ENCODE results near the gene RETREG3.

RETREG3 gene

DNA sequence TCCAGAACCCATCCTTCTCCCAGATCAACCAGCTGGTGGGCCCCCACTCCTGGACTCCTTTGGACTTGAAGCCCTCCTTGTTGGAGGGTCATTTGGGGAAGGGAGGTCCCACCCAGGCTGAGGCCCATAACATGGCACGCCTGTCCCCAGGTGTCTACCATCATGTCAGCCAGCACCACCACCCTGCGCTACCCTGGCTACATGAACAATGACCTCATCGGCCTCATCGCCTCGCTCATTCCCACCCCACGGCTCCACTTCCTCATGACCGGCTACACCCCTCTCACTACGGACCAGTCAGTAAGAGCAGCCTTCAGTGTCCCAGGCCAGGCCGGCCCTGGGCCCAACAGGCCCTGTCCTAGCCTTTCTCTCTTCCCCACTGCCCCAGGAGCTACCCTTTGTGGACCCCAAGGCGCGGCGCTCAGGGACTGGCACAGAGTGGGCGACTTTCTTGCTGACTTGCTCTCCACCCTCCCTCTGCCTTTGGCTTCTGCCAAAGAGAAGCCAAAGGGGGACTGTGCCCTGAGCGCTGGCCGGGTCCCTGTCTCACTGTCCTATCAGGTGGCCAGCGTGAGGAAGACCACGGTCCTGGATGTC, 4.6 kb upstream of the RETREG3 start:
- DNase-seq (ENCODE audit: low read depth in 2 of 2) = no peak

DNA sequence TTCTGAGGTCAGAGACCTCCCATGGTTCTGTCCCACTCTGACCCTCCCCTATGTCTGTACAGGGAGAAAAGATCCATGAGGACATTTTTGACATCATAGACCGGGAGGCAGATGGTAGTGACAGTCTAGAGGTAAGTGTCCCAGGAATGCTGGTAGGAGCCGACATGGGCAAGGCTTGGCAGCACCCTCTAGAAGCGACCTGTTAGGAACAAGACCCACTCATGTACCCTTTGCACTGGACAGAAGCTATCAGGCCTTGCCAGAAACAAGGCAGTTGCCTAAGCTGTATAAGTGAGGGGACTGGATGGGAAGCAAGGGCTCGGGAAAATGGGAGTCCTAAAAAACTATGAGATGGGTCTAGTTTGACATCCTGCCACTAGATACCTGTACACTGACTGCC, 2.8 kb upstream of the RETREG3 start:
- no peak for DNase-seq (ENCODE audit: low read depth in 2 of 2)

DNA sequence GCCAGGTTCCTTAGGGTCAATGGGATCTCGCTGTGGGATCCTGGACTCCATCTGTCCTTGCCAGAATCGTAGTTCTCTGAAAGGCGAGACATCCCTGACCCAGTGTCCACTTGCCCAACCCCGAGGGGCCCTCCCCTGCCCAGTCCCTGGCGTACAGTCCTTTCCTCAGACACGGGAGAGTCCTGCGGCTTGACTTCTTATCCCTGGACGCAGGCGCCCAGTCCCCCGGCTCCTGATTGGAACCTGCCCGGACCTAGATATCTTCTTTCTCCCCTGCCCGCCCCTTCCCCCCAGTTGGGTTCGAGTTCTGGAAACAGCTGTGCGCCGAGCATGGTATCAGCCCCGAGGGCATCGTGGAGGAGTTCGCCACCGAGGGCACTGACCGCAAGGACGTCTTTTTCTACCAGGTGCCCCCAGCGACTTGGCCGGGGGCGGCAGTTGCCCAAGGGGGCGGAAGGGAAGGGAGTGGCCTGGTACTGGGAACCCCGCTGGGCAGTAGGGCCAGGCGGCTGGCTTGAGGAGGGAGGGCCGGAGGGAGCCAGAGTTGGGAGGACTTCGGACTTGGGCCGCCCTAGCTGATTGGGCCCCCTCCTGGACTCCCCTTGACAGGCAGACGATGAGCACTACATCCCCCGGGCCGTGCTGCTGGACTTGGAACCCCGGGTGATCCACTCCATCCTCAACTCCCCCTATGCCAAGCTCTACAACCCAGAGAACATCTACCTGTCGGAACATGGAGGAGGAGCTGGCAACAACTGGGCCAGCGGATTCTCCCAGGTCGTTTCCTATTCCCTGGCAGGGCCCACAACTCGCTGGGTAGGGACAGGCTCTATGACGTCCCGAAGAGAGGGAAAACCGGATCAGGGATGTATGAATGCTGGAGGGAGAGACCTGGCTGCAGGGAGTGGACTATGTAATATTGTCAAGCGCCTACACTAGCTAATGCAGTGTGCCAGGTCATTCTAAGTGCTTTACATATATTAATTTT, 934 bp upstream of the RETREG3 start:
- DNase-seq (ENCODE audit: low read depth in 2 of 2) = peak in 1 of 2 donors; percentile 10

DNA sequence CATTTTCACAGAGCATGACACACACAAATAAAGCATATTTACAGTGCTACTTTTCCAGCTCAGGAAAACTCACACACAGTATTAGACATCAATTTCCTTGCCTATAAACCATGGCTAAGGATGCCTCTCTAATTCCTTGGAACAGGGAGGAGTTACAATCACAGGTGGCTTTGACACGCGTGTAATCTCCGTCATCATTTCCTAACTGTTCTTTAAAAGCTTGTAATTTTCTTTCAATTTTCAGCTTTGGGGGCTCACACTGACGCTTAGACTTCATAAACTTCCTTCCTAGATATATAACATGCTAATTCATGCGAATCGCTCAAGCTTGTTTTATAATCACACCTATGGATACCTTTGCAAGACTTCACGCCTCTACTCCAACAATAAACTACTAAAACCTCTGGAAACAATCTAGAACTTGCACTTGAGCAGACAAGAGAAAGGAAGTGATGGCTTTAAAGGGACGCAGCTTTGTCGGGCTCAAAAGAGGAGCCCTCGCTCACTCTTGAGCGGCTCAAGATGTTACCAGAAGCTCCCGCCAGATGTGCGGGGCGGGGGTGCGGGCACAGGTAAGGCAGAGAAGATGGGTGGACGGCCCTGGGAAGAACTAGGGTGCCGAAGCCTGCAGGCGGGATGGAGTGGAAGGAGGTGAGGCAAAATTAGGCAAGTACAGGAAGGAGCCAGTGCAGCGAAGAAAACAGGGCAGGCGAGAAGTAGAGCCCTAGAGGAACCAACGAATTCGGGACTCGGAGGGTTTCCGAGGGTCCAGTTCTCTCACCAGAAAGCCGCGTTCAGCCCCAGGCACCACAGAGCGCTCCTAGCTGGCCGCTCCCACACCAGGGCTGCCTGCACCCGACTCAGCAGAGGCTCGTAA, 631 bp downstream of the RETREG3 start:
- DNase-seq (ENCODE audit: low read depth in 2 of 2) = no peak

DNA sequence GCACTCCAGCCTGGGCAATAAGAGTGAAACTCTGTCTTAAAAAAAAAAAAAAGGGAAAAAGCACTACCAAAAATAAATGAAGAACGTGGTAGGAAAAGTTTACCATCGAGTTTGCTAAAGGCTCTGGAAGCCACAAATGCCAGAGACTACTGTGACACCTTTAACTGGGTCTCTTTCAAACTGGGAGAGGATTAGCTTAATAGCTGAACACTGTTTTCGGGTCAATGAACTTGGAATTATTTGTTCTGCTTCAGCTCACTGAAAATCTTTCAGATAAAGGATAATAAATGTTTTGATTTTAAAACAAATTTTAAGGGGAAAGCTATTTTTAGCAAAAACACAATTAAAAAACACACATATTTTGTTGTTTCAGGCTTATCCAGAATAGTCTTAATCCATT, 1.4 kb downstream of the RETREG3 start:
- DNase-seq (ENCODE audit: low read depth in 2 of 2) = no peak

DNA sequence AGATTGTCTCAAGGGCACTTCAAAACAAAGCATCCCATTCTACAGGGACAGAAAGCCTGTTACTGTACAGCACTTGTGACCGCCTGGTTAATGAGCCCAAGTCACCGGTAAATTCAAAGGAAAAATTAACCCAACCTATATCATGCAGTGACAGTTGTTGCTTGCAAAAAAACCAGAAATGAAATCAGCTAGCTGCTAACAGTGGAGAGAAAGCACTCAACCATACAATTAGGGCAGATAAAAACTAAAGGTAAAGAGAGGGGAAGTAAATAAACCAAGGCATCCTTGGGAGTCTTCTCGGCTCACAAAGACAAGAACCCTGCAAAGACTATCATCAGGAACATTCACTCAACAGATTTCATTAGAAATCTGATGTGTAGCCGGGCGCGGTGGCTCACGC, 5.9 kb downstream of the RETREG3 start:
- DNase-seq (ENCODE audit: low read depth in 2 of 2) = no peak

DNA sequence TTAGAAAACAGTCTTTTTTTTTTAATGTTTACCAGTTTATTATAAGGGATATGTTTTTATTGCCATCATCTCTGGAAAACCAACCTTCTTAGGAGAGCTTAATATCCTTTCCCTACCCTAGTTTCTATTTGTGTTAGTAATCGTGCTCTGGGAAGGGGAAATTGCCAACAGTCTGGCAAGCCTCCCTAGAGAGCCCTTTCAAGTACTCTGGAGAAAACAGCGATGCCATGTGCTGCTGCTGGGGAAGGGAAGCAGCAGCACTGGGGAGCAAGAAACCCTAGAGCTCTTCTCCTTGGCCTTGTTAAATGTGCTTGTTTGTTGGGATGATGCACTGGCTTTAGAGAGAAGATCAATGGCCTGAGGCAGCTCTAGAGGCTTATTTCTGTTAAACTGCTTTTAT, 10.3 kb downstream of the RETREG3 start:
- DNase-seq (ENCODE audit: low read depth in 2 of 2) = no peak

DNA sequence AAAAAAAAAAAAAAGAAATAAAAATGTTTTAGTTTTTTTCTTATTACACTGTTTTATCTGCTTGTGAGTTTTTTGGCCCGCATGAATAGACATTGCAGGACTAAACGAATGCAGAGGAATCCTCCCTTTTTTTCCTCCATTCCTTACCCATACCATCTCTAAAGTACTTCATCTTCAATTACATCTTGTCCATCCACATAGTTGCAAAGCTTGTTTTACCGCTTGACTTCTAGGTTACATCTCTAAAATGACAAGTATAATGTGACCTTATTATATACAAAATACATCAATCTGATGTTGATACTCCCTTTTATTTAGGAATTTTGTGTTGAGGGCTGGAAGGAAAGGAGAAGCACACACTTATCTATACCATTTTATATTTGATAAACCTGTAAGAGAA, 12.8 kb downstream of the RETREG3 start:
- DNase-seq (ENCODE audit: low read depth in 2 of 2) = no peak

DNA sequence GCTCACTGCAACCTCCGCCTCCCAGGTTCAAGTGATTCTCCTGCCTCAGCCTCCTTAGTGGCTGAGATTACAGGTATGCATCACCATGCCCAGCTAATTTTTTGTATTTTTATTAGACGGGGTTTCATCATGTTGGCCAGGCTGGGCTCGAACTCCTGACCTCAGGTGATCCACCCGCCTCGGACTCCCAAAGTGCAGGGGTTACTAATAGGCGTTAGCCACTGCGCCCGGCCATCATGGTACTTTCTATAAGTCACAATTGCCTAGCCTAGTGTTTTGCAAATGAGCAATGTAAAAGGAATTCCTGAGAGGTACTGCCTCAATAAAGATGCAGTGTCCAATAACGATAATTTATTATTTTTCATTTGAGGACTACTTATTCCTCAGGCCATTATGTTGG, 17.8 kb downstream of the RETREG3 start:
- DNase-seq (ENCODE audit: low read depth in 2 of 2) = no peak

DNA sequence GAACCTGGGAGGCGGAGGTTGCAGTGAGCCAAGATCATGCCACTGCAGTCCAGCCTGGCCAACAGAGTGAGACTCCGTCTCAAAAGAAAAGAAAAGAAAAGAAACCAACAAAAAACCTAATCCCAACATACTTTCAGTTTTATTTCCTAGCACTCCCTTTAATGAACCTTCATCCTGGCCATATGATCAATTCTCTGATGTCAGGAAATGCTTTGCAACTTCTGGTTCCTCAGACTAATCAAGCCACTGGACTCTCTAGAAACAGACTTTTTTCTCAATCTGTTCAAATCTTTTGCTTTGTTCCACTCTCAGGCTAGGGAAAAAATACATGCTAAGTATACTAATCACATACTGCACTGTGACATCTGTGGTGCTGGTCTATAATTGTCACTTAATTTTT, 18.3 kb downstream of the RETREG3 start:
- no peak for DNase-seq (ENCODE audit: low read depth in 2 of 2)

DNA sequence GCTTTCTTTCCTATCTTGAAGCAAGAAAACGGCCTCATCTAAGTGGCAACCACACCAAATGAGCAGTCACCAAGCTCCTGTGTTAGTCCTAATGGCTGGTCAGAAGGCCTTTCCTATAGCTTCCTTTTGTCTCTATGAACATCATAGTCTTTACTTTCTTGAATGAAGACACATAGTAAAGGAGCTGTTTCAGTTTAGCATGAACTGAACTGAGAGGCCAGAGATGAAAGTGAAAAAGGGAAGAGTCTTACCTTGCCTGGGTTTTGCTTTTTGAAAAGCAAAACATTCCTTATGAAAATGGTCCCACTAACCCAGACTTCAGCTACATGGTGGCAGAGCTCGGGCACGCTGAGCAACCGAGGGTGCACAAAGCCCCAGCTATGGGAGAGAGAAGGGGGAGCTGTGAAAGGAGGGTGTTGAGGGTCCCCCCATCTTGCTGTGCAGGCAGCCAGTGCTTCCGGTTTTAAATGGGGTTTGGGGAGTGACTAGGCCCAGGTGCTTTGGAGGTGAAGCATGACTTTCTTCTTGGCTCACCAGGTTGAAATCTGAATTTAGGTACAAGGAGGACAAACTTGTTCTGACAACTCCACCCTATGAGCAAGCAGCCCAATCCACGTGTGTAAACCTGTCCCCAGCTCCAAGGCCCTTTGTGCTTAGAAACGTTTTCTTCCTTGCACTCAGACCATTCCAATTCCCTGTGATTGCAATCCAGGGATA, 22.5 kb downstream of the RETREG3 start:
- no peak for DNase-seq (ENCODE audit: low read depth in 2 of 2)

DNA sequence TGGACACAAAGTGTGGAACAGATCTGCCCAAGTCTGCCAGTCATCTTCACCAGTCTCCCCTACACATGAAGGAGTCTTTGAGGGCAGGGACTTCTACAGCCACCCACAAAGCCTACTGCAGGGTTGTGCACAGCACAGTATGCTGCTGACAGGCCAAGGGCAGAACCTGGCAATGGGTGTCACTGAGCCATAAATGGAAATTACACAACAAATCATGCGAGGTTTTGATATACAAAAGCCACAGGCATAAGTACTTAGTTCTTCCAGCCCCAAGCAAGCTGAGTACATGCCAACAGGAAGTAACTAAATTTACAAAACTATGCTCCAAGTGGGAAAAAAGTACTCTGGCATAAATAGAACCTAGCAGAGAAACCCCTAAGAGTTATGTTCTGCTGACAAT, 23.8 kb downstream of the RETREG3 start:
- DNase-seq (ENCODE audit: low read depth in 2 of 2) = no peak

DNA sequence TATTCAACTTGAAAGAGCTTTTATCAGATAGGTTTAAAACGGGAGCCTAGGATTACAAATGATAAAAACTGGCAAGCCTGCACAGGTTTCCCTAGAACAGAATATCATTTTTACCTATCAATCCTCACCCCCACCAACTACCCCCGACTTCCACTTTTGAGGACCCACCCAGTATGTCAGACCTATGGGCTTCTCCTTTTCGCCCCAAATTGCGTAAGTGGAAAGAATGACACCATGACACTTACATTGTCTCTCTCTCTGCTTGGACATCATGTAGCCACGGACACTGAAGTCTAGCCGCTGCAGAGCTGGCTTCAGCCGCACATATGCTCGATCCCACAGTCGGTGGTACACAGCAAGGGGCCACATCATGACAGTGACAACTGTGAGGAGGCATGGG, 24.3 kb downstream of the RETREG3 start:
- no peak for DNase-seq (ENCODE audit: low read depth in 2 of 2)

DNA sequence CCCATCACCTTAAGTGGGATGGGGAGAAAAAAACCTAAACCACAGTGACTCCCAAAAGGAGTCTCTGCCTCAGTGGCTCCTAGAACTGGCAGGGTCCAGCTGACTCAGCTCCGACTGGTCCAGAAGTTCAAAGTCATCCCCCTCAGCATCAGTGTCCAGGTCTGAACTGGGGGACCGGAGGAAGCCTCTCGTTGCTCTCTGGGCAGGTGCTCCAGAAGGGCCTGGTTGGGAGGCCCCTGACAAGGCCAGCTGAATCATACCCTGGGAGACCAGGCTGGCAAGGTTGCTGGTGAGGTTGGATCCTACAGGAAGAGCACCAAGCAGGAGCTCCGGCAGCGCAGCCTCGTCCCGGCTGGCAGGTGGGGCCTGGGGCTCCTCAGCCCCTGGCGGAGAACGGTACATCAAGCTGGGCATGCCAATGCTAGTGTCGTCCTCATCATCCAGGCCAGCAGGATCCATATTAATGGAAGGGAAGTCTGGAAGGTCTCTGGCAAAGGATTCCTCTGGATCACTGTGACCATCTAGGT, 27.4 kb downstream of the RETREG3 start:
- no peak for DNase-seq (ENCODE audit: low read depth in 2 of 2)

DNA sequence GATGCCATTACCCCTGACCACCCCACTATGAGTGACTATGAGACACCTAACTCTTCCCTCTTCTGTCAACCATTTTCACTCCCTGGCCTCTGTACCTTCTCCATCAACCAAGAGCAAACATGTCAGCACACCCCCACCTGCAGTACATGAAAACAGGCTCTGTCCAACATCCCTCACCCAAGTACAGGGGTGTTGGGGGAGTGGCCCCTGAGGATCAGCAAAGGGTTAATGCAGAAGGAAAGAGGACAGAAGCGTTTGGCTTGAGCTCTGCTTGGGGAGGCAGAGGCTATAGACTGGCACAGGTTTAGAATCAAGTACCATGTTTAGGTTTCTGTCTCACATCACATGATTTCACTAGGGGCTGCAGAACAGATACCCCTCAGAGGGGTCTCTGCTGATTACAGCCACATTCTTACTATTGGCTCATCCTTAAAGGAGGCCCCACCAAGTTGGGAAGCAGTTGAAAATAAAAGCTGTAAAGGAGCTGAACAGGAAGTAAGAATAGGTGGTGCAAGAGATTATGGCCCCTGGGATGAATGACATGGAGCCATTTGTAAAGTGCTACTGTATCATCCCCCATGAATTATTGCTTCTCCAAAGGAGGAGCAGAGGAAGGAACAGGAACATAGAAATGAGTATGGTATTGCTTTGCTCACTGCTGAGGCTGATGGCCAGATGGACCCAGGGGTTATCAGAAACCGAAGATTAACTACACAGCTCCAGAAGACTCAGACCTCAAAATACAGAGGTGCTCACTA, 29.2 kb downstream of the RETREG3 start:
- no peak for DNase-seq (ENCODE audit: low read depth in 2 of 2)

DNA sequence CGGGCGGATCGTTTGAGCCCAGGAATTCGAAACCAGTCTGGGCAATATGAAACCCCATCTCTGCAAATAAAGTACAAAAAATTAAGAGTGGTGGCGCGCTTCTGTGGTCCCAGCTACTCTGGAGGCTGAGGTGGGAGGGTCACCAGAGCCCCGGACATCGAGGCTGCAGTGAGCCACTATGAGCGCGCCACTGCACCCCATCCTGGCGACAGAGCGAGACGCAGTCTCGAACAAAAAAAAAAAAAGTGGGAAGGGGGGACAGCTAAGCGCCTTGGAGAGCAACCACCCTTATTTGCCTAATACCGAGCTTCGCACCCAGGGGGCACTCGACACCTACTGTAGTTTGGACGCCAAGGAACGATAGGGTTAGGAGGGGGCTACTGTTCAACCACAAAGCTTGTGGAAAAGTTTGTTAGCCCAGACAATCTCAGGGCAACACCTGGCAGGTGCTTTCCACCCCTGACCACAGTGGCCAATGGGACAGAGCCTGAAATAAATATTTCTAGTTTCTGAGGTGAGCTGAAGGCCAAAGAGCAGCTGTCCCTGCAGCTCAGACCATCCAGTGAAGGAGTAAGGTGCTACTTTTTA, 30.8 kb downstream of the RETREG3 start:
- DNase-seq (ENCODE audit: low read depth in 2 of 2) = peak; percentile 63 to 67

DNA sequence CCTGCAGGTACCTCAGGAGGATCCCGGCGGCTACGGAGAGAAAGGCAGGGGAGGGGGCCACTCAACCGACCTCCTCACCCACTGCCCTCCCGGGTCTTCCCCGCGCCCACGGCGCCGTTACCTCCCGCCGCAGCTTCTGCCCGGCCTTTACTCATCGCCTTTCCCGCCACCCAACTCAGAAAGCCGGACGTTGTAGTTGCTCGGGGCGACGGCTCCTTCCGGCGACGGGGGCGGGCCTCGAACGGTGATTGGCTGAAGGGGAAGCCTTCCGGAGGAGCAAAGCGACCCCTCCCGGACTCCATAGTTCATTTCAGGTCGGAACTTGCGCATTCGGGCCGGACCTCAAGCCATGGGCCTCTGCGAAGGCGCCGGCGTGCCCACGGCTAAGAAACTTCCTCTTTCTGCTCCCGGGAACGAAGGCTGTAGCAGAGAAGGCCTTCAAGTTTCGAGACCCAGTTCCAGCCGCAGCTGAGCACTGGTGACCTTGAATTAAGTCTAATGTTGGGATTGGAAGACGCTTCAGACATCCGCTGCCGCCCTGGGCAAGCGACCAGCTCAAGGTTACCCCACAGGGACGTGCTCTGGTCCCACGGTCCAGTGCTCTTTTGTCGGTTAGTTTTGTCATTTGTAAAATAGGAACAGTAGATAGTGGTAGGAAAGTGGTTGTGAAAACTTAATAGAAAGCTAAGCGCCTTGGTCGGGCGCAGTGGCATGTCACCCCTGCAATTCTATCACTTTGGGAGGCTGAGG, 31.5 kb downstream of the RETREG3 start, which contains the start of gene PSMC3IP:
Gene PSMC3IP (minus strand): TSS at position 198 of the 750 bp plus-strand sequence. CDS start 43 bp downstream, at position 155.
- DNase-seq (ENCODE audit: low read depth in 2 of 2) = peak; percentile 91 to 95

DNA sequence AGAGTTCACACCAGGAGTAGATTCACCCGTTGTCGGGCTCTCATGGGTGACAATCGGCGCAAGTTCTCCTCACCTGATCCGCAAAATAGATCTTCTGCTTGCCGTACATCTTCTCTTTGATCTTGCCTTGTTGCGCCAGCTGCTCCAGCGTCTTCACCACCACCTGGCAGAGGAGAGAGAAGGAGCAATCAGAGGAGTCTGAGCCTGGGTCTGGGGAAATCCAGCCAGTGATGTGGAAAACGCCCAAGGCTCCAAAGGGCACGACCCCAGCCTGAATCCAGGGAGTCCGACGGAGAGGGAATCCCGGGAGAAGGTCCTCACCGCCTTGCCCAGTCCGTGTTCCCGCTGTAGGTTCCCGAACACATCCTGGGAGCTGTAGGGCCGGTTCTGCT, 32.0 kb downstream of the RETREG3 start:
- DNase-seq (ENCODE audit: low read depth in 2 of 2) = no peak

DNA sequence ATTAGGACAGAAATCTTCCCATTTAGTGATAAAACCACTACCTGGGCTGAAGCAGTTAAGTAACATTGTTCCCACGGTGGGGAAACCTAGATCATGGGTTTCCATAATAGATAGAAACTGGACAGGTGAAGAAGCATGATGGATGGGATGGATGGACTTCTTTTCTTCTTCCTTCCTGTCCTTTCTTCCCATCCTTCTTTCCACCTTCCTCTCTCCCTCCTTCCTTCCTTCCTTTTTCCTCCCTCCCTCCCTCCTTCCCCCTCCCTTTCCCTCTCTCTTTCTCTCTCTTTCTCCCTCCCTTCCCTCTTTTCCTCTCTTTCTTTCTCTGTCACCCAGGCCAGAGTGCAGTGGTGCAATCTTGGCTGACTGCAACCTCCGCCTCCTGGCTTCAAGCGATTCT, 34.7 kb downstream of the RETREG3 start:
- no peak for DNase-seq (ENCODE audit: low read depth in 2 of 2)
